Measurements from ENCODE around the gene LILRB1. TPM values are rescaled to one million over a fixed set of nuclear protein-coding genes. Genes with fewer than 3 reads are reported as not detected.
A peak's percentile ranks its signal among the peaks of the same experiment; 100 is the strongest.
"Not testable (repeated sequence)": the region's sequence is repeated elsewhere in the genome, so short reads cannot be mapped to it uniquely, and the experiment has no call there.

LILRB1 gene
- total RNA-seq, 1 donor from 2014 or later = 171 TPM

- ChIA-PET CTCF (interaction anchor here (1.1 kb wide), 1 partner anchor 136 kb away, joined by 5 read pairs; no protein-coding TSS in a partner anchor), POLR2A (interaction anchor here (0.7 to 2.8 kb wide), 16 partner anchors 8 to 663 kb away, joined by 3 to 18 read pairs (median 4); partner anchors contain the start of genes HSPBP1, LENG8, LENG9 and LILRA1)
- no peak for TF ChIP-seq CTCF (IDR thresholded peaks at IDR 0.05)
- DNase-seq (no peak), ATAC-seq (ENCODE audit: low read depth) (peak; percentile 84)
- Mint-ChIP-seq H3K36me3 (ENCODE audit: low read depth) (peaks cover 23% of the 10 kb centered on the region), H3K27me3 (no peaks in the 10 kb centered on the region), H3K4me1 (peaks cover 80% of the 10 kb centered on the region), H3K27ac (peak overlapping the region; percentile 99), H3K9me3 (peaks cover 4% of the 10 kb centered on the region), H3K4me3 (peak overlapping the region; percentile 99)
- intact Hi-C loops (cut with micrococcal nuclease) = loop anchor here (1.0 to 5.0 kb wide), 4 partner anchors 8 to 155 kb away; partner anchors contain the start of genes LENG9, LILRA2 and LILRB4
Observed at GRCh38 chr19:54616821-54617560, 13.3 kb upstream of the LILRB1 start.

- intact Hi-C loops (cut with micrococcal nuclease) = no loop called here
- peaks cover 83% of the 10 kb centered on the region for H3K4me1 Mint-ChIP-seq
Observed at GRCh38 chr19:54620464-54620863, 9.8 kb upstream of the LILRB1 start.

GRCh38 chr19:54622431-54622830, 7.9 kb upstream of the LILRB1 start:
- Mint-ChIP-seq H3K4me1 (peaks cover 84% of the 10 kb centered on the region), H3K4me3 (peak overlapping the region; percentile 78), H3K9me3 (no peaks in the 10 kb centered on the region), H3K27ac (peak overlapping the region; percentile 92), H3K27me3 (no peaks in the 10 kb centered on the region), H3K36me3 (ENCODE audit: low read depth) (peaks cover 44% of the 10 kb centered on the region)
- no peak for DNase-seq
- no peak for ATAC-seq (ENCODE audit: low read depth)
- ChIA-PET CTCF (interaction anchor here (1.2 kb wide), 1 partner anchor 30 kb away, joined by 4 read pairs; no protein-coding TSS in a partner anchor), POLR2A (interaction anchor here (0.6 kb wide), 1 partner anchor 407 kb away, joined by 6 read pairs; no protein-coding TSS in a partner anchor)
- intact Hi-C loops (cut with micrococcal nuclease) = no loop called here
- no peak for TF ChIP-seq CTCF (IDR thresholded peaks at IDR 0.05)

More at GRCh38 chr19:54620464-54620863, 9.8 kb upstream of the LILRB1 start:
- ATAC-seq (ENCODE audit: low read depth) = no peak
- DNase-seq = no peak
- CTCF ChIA-PET = interaction anchor here (1.3 kb wide), 1 partner anchor 27 kb away, joined by 3 read pairs; no protein-coding TSS in a partner anchor
- POLR2A ChIA-PET = interaction anchor here (0.6 kb wide), 1 partner anchor 157 kb away, joined by 3 read pairs; the partner anchor contains the start of gene LENG9
- H3K36me3 Mint-ChIP-seq (ENCODE audit: low read depth) = peaks cover 33% of the 10 kb centered on the region
- peak overlapping the region; percentile 68 for H3K4me3 Mint-ChIP-seq
- peak overlapping the region; percentile 53 for H3K27ac Mint-ChIP-seq
- H3K27me3 Mint-ChIP-seq = no peaks in the 10 kb centered on the region
- no peaks in the 10 kb centered on the region for H3K9me3 Mint-ChIP-seq
- no peak for TF ChIP-seq CTCF (IDR thresholded peaks at IDR 0.05)

GRCh38 chr19:54624234-54624633, 6.0 kb upstream of the LILRB1 start:
- intact Hi-C loops (cut with micrococcal nuclease); DNase-seq; H3K9me3 Mint-ChIP-seq; CTCF ChIA-PET; H3K27me3 Mint-ChIP-seq: not testable (repeated sequence)
- peak overlapping the region; percentile 92 for H3K27ac Mint-ChIP-seq
- H3K4me1 Mint-ChIP-seq = peaks cover 92% of the 10 kb centered on the region
- peak overlapping the region; percentile 78 for H3K4me3 Mint-ChIP-seq
- peaks cover 55% of the 10 kb centered on the region for H3K36me3 Mint-ChIP-seq (ENCODE audit: low read depth)
- ATAC-seq (ENCODE audit: low read depth) = peak; percentile 48
- POLR2A ChIA-PET = interaction anchor here (1.2 kb wide), 1 partner anchor 8 kb away, joined by 4 read pairs; no protein-coding TSS in a partner anchor

GRCh38 chr19:54624934-54625730, 5.2 kb upstream of the LILRB1 start:
- POLR2A ChIA-PET = interaction anchor here (1.2 kb wide), 1 partner anchor 9 kb away, joined by 4 read pairs; no protein-coding TSS in a partner anchor
- intact Hi-C loops (cut with micrococcal nuclease) = loop anchor here (1.0 kb wide), 1 partner anchor 8 kb away; no protein-coding TSS in a partner anchor
- H3K27ac Mint-ChIP-seq = peak overlapping the region; percentile 92
- peak; percentile 85 for ATAC-seq (ENCODE audit: low read depth)
- H3K36me3 Mint-ChIP-seq (ENCODE audit: low read depth) = peaks cover 58% of the 10 kb centered on the region
- H3K27me3 Mint-ChIP-seq, CTCF ChIA-PET, H3K9me3 Mint-ChIP-seq: not testable (repeated sequence)
- H3K4me3 Mint-ChIP-seq = peak overlapping the region; percentile 78
- peaks cover 97% of the 10 kb centered on the region for H3K4me1 Mint-ChIP-seq
- DNase-seq = peak; percentile 53
